ENCODE data around the gene RHCE. TPM values are rescaled to one million over a fixed set of nuclear protein-coding genes. Genes with fewer than 3 reads are reported as not detected.

Gene RHCE
- total RNA-seq, 1 experiment from 2014 or later: not detected

GRCh38 chr1:25355841-25356395, 64.7 kb downstream of the RHCE start:
- intact Hi-C loops (cut with micrococcal nuclease; ENCODE audit: unreplicated experiment): no loop called here
- no peaks in the 10 kb centered on the region for H3K4me1 ChIP-seq (ENCODE audit: control insufficient read depth, insufficient read depth, low read length)
- no peaks in the 10 kb centered on the region for H3K9me3 ChIP-seq (ENCODE audit: control insufficient read depth, insufficient read depth, low read depth, low read length)
- H3K36me3 ChIP-seq (ENCODE audit: control insufficient read depth, insufficient read depth, low read length): peaks cover 18% of the 10 kb centered on the region
- ChIA-PET CTCF (no interaction called here), POLR2A (no interaction called here)
- TF ChIP-seq REST (IDR thresholded peaks at IDR 0.05; ENCODE audit: insufficient read depth in 1 of 2, low read depth in 2 of 2, low read length in 1 of 2) (no peak), CTCF (IDR thresholded peaks at IDR 0.05) (no peak), TCF7L2 (IDR thresholded peaks at IDR 0.05; ENCODE audit: low read depth, low read length) (no peak), SIN3A (IDR thresholded peaks at IDR 0.05; ENCODE audit: borderline replicate concordance, insufficient read depth, low read depth, low read length) (no peak), POLR2AphosphoS5 (IDR thresholded peaks at IDR 0.05; ENCODE audit: low read depth, low read length) (no peak)
- no TSS peak for BruUV-seq (replicated peaks)
- in situ Hi-C loops (cut with HindIII; ENCODE audit: low pct_unique_long_range_greater_than_20kb, low sequenced_read_pairs): no loop called here
- H3K4me3 ChIP-seq (ENCODE audit: low read depth in 2 of 2, low read length in 2 of 2): no peak overlapping the region
- ATAC-seq (peak; percentile 38; the same call in 1 of the 2 replicates), DNase-seq (ENCODE audit: low read depth, low spot score) (no peak)
- H3K27me3 ChIP-seq (ENCODE audit: control insufficient read depth, insufficient read depth, low read length): no peaks in the 10 kb centered on the region
- H3K27ac ChIP-seq (ENCODE audit: low read length): no peak overlapping the region

- Histone ChIP-seq H3K27me3 (ENCODE audit: control insufficient read depth, insufficient read depth, low read length) (no peaks in the 10 kb centered on the region), H3K27ac (ENCODE audit: low read length) (no peak overlapping the region), H3K4me3 (ENCODE audit: low read depth in 2 of 2, low read length in 2 of 2) (no peak overlapping the region), H3K36me3 (ENCODE audit: control insufficient read depth, insufficient read depth, low read length) (peaks cover 7% of the 10 kb centered on the region), H3K4me1 (ENCODE audit: control insufficient read depth, insufficient read depth, low read length) (no peaks in the 10 kb centered on the region), H3K9me3 (ENCODE audit: control insufficient read depth, insufficient read depth, low read depth, low read length) (no peaks in the 10 kb centered on the region)
- TF ChIP-seq SIN3A (IDR thresholded peaks at IDR 0.05; ENCODE audit: borderline replicate concordance, insufficient read depth, low read depth, low read length) (no peak), CTCF (IDR thresholded peaks at IDR 0.05) (no peak), REST (IDR thresholded peaks at IDR 0.05; ENCODE audit: insufficient read depth in 1 of 2, low read depth in 2 of 2, low read length in 1 of 2) (no peak), TCF7L2 (IDR thresholded peaks at IDR 0.05; ENCODE audit: low read depth, low read length) (no peak), POLR2AphosphoS5 (IDR thresholded peaks at IDR 0.05; ENCODE audit: low read depth, low read length) (no peak)
- BruUV-seq (replicated peaks): no TSS peak
- no peak for ATAC-seq
- DNase-seq (ENCODE audit: low read depth, low spot score): no peak
- in situ Hi-C loops (cut with HindIII; ENCODE audit: low pct_unique_long_range_greater_than_20kb, low sequenced_read_pairs) (no loop called here), intact Hi-C loops (cut with micrococcal nuclease; ENCODE audit: unreplicated experiment) (no loop called here)
- CTCF ChIA-PET: no interaction called here
- POLR2A ChIA-PET: no interaction called here
Measured at GRCh38 chr1:25349606-25350005, 71.0 kb downstream of the RHCE start.

Data from Panc1 (cell line).